ENCODE data around the gene TSPAN4. TPM values are rescaled to one million over a fixed set of nuclear protein-coding genes. Genes with fewer than 3 reads are reported as not detected.

The TSPAN4 gene
- total RNA-seq, 1 donor from 2014 or later = 77.9 TPM

DNA sequence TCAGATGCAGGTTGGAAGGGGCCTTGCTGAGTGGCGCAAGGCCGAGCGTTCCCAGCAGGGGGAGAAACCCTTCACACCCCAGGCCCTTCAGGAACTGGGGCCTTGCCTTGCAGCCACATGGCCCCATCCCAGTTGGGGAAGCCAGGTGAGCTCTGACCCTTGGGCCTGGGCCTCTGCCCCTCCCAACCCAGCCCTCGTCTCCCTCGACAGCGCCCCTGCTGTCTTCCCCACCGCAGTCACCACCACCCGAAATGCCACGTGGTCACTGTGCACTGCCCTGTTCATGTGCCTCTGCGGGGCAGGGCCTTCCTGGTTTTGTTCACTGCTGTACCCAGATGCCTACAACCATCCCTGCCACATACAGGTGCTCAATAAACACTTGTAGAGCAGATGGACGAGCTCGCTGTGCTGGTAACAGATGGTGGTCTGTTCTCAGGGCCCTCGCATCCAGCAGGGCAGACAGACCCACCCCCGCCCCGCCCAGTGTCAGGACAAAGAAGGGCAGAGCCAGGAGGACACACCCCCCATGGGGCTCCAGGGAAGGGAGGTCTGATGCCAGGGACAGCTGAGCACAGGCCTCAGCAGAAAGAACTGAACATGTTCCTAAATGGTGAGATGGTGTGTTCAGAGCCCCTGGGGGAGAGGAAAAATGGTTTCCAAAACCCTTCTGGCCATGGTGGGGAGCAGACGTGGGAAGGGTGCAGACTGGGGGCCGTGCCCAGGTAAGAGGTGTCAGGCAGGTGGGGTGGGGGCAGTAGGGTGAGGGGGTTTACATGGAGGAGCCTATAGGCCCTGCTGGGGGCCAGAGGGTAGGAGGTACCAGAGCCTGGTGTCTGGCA is 4.0 kb upstream of the TSPAN4 start:
- no peak for DNase-seq (ENCODE audit: low read depth)
- TF ChIP-seq, protein P1, sequence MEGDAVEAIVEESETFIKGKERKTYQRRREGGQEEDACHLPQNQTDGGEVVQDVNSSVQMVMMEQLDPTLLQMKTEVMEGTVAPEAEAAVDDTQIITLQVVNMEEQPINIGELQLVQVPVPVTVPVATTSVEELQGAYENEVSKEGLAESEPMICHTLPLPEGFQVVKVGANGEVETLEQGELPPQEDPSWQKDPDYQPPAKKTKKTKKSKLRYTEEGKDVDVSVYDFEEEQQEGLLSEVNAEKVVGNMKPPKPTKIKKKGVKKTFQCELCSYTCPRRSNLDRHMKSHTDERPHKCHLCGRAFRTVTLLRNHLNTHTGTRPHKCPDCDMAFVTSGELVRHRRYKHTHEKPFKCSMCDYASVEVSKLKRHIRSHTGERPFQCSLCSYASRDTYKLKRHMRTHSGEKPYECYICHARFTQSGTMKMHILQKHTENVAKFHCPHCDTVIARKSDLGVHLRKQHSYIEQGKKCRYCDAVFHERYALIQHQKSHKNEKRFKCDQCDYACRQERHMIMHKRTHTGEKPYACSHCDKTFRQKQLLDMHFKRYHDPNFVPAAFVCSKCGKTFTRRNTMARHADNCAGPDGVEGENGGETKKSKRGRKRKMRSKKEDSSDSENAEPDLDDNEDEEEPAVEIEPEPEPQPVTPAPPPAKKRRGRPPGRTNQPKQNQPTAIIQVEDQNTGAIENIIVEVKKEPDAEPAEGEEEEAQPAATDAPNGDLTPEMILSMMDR (IDR thresholded peaks at IDR 0.05; ENCODE audit: insufficient read depth, low read length, poor library complexity, severe bottlenecking) = peak; percentile 34
- no peak overlapping the region for H3K4me3 ChIP-seq (ENCODE audit: low read depth, low read length)
- peaks cover 11% of the 10 kb centered on the region for H3K36me3 ChIP-seq (ENCODE audit: control insufficient read depth, insufficient read depth, low read length)
- no peaks in the 10 kb centered on the region for H3K27me3 ChIP-seq (ENCODE audit: control insufficient read depth, insufficient read depth, low read length)

DNA sequence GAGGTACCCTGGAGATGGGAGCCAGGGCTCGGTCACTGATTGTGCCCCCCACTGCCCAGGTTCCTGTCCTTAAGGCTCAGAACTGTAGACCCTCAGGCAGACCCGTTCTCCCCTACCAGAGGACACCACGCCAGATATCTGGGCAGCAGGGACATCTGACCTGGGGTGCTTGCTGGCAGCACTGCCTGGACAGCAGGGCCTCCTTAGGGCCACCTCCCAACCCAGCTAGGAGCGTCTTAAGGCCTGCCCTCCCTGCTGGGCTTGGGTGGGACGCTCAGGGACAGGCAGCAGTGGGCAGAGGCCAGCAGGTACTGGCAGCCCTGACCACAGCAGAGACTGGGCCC is 3.4 kb upstream of the TSPAN4 start:
- Histone ChIP-seq H3K36me3 (ENCODE audit: control insufficient read depth, insufficient read depth, low read length) (peaks cover 11% of the 10 kb centered on the region), H3K27me3 (ENCODE audit: control insufficient read depth, insufficient read depth, low read length) (no peaks in the 10 kb centered on the region), H3K4me3 (ENCODE audit: low read depth, low read length) (no peak overlapping the region)
- TF ChIP-seq, protein P1 (IDR thresholded peaks at IDR 0.05; ENCODE audit: insufficient read depth, low read length, poor library complexity, severe bottlenecking) = no peak
- DNase-seq (ENCODE audit: low read depth) = no peak

DNA sequence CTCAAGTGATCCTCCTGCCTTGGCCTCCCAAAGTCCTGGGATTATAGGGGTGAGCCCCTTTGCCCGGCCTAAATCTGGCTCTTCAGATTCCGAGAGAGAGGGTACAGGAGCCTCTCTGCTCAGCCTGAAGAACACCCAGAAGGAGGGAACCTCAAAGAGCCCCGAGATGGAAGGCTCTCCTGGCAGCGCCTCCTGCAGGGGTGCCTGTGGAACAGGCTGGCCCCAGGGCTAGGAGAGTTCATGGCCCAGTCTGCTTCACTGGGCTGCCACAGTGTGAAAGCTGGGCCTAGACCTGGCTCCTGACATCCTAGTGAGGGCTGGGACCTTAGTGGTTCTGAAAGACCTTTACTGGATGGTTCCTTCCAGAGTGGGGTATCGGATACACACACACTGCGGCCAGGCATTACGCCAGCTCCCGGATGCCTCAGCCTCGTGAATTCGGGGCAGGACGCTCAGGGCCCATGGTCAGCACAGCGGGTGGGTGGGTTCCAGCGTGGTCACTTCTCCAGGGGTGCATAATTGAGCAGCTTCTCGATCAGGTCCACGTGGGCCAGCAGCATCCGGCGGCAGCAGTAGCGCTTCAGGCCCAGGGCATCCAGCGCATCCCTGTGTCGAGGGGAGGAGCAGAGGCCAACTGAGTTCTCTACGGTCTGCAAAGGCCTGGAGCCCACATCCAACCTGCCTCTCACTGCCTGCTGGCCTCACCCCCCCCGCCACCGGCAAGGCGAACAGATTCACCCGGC is 2.6 kb upstream of the TSPAN4 start:
- Histone ChIP-seq H3K4me3 (ENCODE audit: low read depth, low read length) (no peak overlapping the region), H3K36me3 (ENCODE audit: control insufficient read depth, insufficient read depth, low read length) (peaks cover 11% of the 10 kb centered on the region), H3K27me3 (ENCODE audit: control insufficient read depth, insufficient read depth, low read length) (no peaks in the 10 kb centered on the region)
- TF ChIP-seq, protein P1 (IDR thresholded peaks at IDR 0.05; ENCODE audit: insufficient read depth, low read length, poor library complexity, severe bottlenecking) = peak; percentile 42
- DNase-seq (ENCODE audit: low read depth) = no peak

DNA sequence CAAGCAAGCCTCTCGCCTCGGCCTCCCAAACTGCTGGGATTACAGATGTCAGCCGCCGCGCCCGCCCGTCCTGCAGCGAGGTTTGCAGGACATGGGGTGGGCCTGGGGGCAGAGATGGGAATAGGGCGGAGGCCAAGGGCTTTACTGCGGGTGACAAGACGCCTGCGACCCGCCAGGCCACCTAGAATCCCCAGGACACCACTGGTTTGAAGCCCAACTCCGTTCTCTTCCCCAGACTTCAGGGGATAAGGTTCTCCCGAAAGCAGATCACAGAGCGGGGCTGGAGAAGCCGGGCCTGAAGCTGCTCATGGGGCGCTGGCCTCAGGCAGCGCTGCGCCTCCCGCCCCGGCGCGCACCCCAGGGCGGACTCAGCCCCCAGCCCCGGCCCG is 677 bp upstream of the TSPAN4 start:
- no peak for DNase-seq (ENCODE audit: low read depth)
- TF ChIP-seq, protein P1 (IDR thresholded peaks at IDR 0.05; ENCODE audit: insufficient read depth, low read length, poor library complexity, severe bottlenecking) = no peak
- H3K27me3 ChIP-seq (ENCODE audit: control insufficient read depth, insufficient read depth, low read length) = no peaks in the 10 kb centered on the region
- H3K4me3 ChIP-seq (ENCODE audit: low read depth, low read length) = peak overlapping the region; percentile 93
- H3K36me3 ChIP-seq (ENCODE audit: control insufficient read depth, insufficient read depth, low read length) = peaks cover 7% of the 10 kb centered on the region

DNA sequence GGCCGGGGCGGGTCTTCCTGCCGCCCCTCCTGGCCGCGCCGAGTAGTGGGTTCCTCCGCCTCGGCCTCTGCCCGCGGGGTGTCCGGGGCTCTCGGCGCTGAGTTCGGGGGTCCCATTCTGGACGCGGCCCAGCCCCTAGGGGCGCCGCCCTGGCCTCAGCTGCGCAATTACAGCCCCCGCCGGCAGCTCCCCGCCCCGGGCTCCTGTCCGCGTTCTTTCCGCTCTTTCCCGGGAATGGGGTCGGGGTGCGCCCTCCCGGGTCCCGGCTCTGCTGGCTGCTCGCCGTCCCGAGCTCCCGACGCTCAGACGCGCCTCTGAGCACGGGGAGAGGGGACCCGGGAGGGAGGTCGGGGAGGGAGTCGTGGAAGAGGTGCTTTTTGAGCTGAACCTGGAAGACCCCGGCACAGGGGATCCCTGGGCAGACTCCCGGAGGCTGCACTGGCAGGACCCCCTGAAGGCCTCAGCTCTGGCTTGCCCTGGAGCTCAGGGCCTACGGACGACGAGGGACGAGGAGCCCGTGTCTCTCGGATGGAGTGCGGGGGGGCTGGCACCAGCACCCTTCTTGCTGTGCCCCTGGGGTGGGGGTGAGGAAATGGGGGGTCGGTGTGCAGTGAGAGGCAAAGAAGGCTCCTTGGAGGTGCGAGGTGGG is 558 bp downstream of the TSPAN4 start:
- Histone ChIP-seq H3K4me3 (ENCODE audit: low read depth, low read length) (peak overlapping the region; percentile 93), H3K27me3 (ENCODE audit: control insufficient read depth, insufficient read depth, low read length) (no peaks in the 10 kb centered on the region), H3K36me3 (ENCODE audit: control insufficient read depth, insufficient read depth, low read length) (peaks cover 3% of the 10 kb centered on the region)
- no peak for DNase-seq (ENCODE audit: low read depth)
- TF ChIP-seq, protein P1 (IDR thresholded peaks at IDR 0.05; ENCODE audit: insufficient read depth, low read length, poor library complexity, severe bottlenecking) = no peak
